Mucosa of gallbladder (tissue), 1 donor: ENCODE results near the gene CDC34. TPM values are rescaled to one million over a fixed set of nuclear protein-coding genes. Genes with fewer than 3 reads are reported as not detected.
A peak's percentile ranks its signal among the peaks of the same experiment; 100 is the strongest.

ENCODE experiments used
- DNase-seq: peaks from one replicate; pipeline ENCODE4 v3.0.0-alpha.2; 2020; ENCODE audit warnings: low spot score
- total RNA-seq: library from RNA; stranded (reverse); gene quantifications from one replicate; pipeline ENCODE4 v1.2.1, GENCODE V29; 2021
- donor health status: DM: no; HTN: no; CAD: no.

The CDC34 gene, protein sequence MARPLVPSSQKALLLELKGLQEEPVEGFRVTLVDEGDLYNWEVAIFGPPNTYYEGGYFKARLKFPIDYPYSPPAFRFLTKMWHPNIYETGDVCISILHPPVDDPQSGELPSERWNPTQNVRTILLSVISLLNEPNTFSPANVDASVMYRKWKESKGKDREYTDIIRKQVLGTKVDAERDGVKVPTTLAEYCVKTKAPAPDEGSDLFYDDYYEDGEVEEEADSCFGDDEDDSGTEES
- 53.3 TPM for total RNA-seq

GRCh38 chr19:531753-532560 is at the start of gene CDC34:
Gene CDC34, plus strand, starts transcription at chr19:531760. Its CDS starts 172 bp downstream, at chr19:531932.
- no peak for DNase-seq

- DNase-seq, result no peak
Measured at GRCh38 chr19:482186-483041, 49.1 kb upstream of the CDC34 start.

- DNase-seq, result no peak
Measured at GRCh38 chr19:483332-484072, 48.1 kb upstream of the CDC34 start.

- DNase-seq, result no peak
Measured at GRCh38 chr19:484494-484893, 47.1 kb upstream of the CDC34 start.

DNA sequence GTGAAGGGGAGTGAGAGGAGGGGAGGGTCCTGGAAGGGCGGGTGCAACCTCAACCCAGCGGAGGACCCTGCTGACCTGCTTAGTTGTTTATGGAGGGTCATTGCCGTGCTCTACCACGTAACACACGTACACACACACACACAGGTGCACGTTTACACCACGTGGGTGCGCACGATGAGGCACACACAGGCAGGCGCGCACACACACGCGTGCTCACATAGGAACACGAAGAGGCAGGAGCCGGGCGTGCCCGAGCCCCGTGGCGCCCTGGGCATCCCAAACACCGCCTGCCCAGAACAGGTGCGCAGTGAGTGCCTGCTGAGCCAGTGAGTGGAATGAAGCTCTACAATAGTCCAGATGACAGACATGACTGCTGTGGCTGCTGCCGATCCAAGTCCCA is 46.5 kb upstream of the CDC34 start:
- no peak for DNase-seq

- peak; percentile 70 for DNase-seq
Measured at GRCh38 chr19:485583-486236, 45.9 kb upstream of the CDC34 start.

DNA sequence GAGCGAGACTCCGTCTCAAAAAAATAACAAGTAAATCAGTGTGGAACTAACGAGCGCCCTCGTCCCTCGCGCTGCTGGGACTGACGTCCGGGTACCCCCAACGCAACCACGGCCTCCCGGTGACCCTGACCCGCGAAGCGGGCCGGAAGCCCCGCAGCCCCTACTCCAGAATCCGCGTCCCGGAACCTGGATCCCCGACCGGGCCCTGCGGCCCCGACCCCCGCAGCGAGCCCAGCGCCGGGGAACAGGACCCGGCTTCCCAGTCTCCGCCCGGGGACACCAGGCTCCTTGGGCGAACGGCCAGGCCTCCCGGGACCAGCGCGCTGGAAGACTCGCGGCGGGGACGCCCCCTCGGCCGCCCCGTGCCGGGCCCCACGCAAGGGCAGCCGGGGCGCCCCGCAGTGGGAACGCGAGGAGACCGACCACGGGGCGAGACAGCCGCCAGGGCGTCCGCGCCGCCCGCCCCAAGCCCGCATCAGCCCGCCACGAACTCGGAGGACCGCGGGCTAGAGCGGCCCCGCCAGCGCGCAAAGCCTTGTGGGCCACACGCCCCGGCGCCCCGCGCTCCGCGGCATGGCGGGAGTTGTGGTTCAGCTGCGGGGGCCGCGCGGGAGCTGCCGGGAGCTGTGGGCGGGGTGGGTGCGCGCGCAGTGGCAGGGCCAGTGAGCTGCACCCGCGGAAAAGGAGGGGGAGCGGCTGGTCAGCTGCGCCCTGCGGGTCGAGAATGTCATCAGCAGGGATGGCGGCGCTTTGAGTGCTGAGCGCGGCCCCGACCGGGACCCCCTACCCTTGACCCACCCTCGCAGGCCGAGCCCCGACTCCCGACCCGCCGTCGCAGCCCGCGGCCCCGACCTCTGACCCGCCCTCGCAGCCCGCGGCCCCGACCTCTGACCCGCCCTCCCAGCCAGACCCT is 42.8 kb upstream of the CDC34 start:
- DNase-seq, result peak; percentile 95

DNA sequence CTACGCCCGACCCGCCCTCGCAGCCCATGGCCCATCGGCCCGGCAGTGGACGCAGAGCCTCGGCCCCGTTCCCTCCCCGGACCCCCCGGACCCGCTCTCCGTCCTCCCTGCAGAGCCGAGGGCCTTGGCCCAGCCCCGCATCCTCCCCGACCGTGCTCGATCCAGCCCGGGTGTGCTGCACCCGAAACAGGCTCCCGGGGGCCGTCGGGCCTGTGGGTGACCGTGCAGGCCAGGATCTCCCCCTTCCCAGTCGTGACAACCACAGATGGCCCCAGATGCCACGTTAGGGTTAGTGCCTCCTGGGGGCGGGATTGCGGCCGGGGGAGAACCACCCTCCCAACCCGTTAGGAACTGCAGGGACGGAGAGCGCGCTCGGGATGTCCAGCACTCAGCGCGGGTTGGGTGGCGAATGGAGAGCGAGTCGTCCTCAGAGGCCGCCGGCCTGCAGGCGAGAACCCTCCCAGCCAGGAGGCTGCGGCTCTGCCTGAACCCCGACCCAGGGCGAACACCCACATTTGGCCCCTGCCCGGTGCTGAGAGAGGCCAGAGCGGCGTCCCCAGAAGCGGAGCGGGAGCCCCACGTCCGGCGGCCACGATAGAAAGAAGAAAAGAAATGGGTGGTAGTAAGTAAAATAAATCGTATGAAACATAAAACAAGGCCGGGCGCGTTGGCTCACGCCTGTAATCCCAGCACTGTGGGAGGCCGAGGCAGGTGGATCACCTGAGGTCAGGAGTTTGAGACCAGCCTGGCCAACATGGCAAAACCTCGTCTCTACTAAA is 42.0 kb upstream of the CDC34 start:
- no peak for DNase-seq

DNA sequence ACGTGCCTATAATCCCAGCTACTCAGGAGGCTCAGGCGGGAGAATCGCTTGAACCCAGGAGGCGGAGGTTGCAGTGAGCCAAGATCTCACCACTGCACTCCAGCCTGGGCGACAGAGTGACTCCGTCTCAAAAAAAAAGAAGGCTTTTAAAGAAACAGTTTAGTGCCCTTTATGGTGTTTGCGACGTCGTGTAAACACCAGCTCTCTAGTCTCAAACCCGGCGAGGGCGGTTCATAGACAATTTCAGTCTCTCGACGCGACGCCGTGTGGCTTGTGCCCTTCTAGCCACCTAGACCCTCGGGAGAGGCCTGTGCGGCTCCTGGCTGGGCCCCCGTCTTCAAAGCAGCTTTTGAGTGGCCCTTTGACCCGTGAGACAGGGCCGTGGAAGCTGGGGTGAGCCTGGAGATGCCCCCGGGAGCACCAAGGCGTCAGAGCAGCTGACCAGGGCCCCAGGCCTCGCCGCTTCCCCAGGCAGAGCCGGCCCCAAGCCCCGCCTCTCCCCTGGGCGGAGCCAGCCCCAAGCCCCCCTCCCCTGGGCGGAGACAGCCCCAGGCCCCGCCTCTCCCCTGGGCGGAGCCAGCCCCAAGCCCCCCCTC is 40.3 kb upstream of the CDC34 start:
- DNase-seq, result no peak

DNA sequence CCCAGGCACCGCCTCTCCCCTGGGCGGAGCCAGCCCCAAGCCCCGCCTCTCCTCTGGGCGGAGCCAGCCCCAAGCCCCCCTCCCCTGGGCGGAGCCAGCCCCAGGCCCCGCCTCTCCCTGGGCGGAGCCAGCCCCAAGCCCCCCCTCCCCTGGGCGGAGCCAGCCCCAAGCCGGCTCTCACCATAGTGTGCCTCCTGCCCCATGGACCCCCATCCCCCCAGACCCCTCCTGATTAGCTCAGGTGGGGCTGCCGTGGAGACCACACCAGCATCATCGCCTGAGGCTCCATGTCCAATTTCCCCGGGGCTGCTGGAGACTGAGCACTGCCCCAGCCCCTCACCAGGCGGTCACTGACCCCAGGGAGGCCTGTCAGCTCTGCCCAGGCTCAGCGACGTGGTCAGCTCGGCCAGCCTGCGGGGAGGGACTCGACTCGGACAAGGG is 39.4 kb upstream of the CDC34 start:
- no peak for DNase-seq

- DNase-seq, result no peak
Measured at GRCh38 chr19:493391-494170, 38.0 kb upstream of the CDC34 start.

GRCh38 chr19:494171-495080 is 37.1 kb upstream of the CDC34 start:
- DNase-seq, result no peak

GRCh38 chr19:495081-495401 is 36.5 kb upstream of the CDC34 start:
- DNase-seq, result no peak

DNA sequence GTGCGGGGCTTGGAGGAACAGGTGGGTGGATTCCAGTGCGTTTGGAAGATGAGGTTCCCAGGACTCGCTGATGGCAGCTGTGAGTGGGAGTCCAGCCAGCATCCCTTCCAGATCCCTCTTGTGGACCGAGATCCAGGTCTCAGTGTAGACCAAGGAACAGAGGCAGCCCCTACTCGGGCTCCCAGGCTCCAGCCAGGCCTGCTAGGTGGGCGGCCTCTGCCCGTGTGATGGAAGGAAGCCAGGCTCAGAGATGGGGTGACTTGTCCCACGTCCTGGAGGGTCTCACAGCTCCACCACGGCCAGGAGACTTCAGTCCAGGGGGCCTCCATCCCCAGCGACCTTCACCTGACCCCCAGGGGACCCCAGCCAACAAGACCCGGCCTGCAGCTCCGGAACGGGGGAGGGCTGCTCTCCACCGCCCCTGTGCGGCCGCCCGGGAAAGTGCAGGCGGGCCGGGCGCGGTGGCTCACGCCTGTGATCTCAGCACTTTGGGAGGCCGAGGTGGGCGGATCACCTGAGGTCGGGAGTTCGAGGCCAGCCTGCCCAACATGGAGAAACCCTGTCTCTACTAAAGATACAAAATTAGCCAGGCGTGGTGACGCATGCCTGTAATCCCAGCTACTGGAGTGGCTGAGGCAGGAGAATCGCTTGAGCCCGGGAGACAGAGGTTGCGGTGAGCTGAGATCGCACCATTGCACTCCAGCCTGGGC is 36.0 kb upstream of the CDC34 start:
- no peak for DNase-seq

- DNase-seq, result no peak
Measured at GRCh38 chr19:496112-496665, 35.4 kb upstream of the CDC34 start, which contains the start of gene MADCAM1. Gene MADCAM1, plus strand, starts transcription at chr19:496486. Its CDS starts 14 bp downstream, at chr19:496500.

DNA sequence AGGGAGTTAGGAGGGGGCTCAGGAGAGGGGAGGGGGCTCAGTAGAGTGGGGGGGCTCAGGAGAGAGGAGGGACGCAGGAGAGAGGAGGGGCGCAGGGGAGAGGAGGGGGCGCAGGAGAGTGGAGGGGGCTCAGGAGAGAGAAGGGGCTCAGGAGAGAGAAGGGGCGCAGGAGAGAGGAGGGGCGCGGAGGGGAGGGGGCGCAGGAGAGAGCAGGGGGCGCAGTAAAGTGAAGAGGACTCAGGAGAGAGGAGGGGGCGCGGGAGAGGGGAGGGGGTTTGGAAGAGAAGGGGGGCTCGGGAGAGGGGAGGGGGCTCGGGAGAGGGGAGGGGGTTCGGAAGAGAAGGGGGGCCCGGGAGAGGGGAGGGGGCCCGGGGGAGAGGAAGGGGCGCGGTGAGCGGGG is 34.6 kb upstream of the CDC34 start:
- DNase-seq, result no peak
